ENCODE data around the gene CNOT1. TPM values are rescaled to one million over a fixed set of nuclear protein-coding genes. Genes with fewer than 3 reads are reported as not detected.

CNOT1 gene
- total RNA-seq, 1 experiment from 2014 or later, result 230 TPM

DNA sequence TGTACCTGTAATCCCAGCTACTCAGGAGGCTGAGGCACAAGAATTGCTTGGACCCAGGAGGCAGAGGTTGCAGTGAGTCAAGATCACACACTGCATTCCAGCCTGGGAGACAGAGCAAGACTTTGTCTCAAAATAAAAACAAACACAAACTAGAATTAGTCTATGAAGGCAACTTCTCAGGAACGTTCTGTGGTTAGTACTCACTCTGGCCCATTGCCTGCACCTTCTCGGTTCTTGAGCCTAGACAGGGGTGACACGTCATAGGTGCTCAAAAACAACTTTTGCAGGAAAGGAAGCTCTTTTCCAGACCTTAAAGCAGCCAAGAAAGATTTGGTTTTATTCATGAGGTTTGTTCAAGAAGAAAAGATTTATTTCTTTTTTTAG lies 22.3 kb upstream of the CNOT1 start:
- ATAC-seq, result no peak
- RAD21 ChIA-PET (ENCODE audit: low non-redundant PET in 1 of 2, low total read pairs in 2 of 2, uncharacterized antibody in 2 of 2, unreplicated experiment in 2 of 2), result no interaction called here
- CTCF ChIA-PET, result interaction anchor here (2.3 kb wide), 1 partner anchor 9 kb away, joined by 12 read pairs; no protein-coding TSS in a partner anchor
- Histone ChIP-seq H4K20me1 (ENCODE audit: insufficient read depth) (no peaks in the 10 kb centered on the region), H3K36me3 (ENCODE audit: control insufficient read depth in 1 of 2, insufficient read depth in 2 of 2, low read length in 2 of 2) (no peaks in the 10 kb centered on the region), H3K4me2 (ENCODE audit: low read length) (no peak overlapping the region), H3K4me3 (replicated peaks in 1 of 2; ENCODE audit: low read depth in 1 of 2, low read length in 2 of 2) (no peak overlapping the region), H3K27ac (ENCODE audit: low read depth, low read length) (no peak overlapping the region), H3K9me2 (ENCODE audit: insufficient read depth) (no peaks in the 10 kb centered on the region), H3K9me3 (ENCODE audit: control insufficient read depth in 1 of 2, insufficient read depth in 1 of 2, low read depth in 1 of 2, low read length in 2 of 2) (no peaks in the 10 kb centered on the region), H3K27me3 (ENCODE audit: insufficient read depth, low read length) (peaks cover 4% of the 10 kb centered on the region; the same call in 1 of the 2 replicates), H2AFZ (ENCODE audit: low read depth, low read length, poor library complexity, severe bottlenecking) (no peak overlapping the region), H3K4me1 (ENCODE audit: control insufficient read depth in 1 of 2, insufficient read depth in 2 of 2, low read length in 2 of 2) (no peaks in the 10 kb centered on the region), H3K79me2 (ENCODE audit: insufficient read depth, low read length) (no peaks in the 10 kb centered on the region), H3K9ac (ENCODE audit: low read length) (no peak overlapping the region)
- no peak for TF ChIP-seq TCF7L2 (IDR thresholded peaks at IDR 0.05; ENCODE audit: borderline replicate concordance, extremely low read depth, insufficient read depth, insufficient read length)
- TF ChIP-seq FOSL1 (IDR thresholded peaks at IDR 0.05; ENCODE audit: low read depth), result no peak
- TF ChIP-seq SIN3A (IDR thresholded peaks at IDR 0.05; ENCODE audit: low read depth), result no peak
- TF ChIP-seq, protein P1, sequence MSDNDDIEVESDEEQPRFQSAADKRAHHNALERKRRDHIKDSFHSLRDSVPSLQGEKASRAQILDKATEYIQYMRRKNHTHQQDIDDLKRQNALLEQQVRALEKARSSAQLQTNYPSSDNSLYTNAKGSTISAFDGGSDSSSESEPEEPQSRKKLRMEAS (IDR thresholded peaks at IDR 0.05), result no peak
- no peak for TF ChIP-seq POLR2AphosphoS5 (IDR thresholded peaks at IDR 0.05; ENCODE audit: low read depth, low read length)
- TF ChIP-seq EZH2 (IDR thresholded peaks at IDR 0.05), result no peak
- no peak for TF ChIP-seq ZFX (IDR thresholded peaks at IDR 0.05)
- no peak for TF ChIP-seq POLR2A (IDR thresholded peaks at IDR 0.05; ENCODE audit: borderline replicate concordance, extremely low read depth, insufficient read depth, insufficient read length)
- TF ChIP-seq, protein P2, sequence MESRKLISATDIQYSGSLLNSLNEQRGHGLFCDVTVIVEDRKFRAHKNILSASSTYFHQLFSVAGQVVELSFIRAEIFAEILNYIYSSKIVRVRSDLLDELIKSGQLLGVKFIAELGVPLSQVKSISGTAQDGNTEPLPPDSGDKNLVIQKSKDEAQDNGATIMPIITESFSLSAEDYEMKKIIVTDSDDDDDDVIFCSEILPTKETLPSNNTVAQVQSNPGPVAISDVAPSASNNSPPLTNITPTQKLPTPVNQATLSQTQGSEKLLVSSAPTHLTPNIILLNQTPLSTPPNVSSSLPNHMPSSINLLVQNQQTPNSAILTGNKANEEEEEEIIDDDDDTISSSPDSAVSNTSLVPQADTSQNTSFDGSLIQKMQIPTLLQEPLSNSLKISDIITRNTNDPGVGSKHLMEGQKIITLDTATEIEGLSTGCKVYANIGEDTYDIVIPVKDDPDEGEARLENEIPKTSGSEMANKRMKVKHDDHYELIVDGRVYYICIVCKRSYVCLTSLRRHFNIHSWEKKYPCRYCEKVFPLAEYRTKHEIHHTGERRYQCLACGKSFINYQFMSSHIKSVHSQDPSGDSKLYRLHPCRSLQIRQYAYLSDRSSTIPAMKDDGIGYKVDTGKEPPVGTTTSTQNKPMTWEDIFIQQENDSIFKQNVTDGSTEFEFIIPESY (IDR thresholded peaks at IDR 0.05; ENCODE audit: extremely low read depth, insufficient replicate concordance, low read length), result no peak
- no peak for TF ChIP-seq SP1 (IDR thresholded peaks at IDR 0.05; ENCODE audit: low read depth)
- TF ChIP-seq SRF (IDR thresholded peaks at IDR 0.05; ENCODE audit: low read depth), result no peak
- no peak for TF ChIP-seq ELF1 (IDR thresholded peaks at IDR 0.05; ENCODE audit: borderline replicate concordance, low read depth)
- no peak for TF ChIP-seq RAD21 (IDR thresholded peaks at IDR 0.05; ENCODE audit: low read depth)
- POLR2A ChIA-PET, result no interaction called here
- no peak for DNase-seq (ENCODE audit: low read depth, low spot score)
- intact Hi-C loops (cut with micrococcal nuclease), result no loop called here
- no TSS peak for BruUV-seq (replicated peaks)

All from HCT116 (cell line).